Measurements from ENCODE around the gene IL23A. TPM values are rescaled to one million over a fixed set of nuclear protein-coding genes. Genes with fewer than 3 reads are reported as not detected.
"Not testable (repeated sequence)": the region's sequence is repeated elsewhere in the genome, so short reads cannot be mapped to it uniquely, and the experiment has no call there.

IL23A gene
- total RNA-seq, 1 donor from 2014 or later: not detected

DNA sequence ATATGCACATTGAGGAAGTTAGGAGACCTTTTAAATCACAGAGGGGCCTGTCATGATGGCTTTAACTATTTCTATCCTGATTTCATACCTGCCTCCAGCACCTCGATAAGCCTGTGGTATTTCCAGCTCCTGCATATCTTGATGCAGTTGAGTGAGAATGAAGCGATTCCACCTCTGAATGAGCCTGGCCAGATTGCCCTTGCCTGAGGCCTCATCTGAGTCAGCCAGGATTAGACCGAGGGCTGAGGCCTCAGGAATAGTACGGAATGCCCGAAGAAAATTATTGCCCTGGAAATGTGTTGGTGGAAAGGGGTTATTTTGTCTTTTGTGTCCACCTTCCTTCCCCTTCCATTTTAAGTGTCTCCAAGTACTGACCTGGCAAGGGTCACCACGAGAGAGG is 14.5 kb upstream of the IL23A start:
- DNase-seq (ENCODE audit: low spot score in 2 of 2): no peak
- FAIRE-seq: no peak

DNA sequence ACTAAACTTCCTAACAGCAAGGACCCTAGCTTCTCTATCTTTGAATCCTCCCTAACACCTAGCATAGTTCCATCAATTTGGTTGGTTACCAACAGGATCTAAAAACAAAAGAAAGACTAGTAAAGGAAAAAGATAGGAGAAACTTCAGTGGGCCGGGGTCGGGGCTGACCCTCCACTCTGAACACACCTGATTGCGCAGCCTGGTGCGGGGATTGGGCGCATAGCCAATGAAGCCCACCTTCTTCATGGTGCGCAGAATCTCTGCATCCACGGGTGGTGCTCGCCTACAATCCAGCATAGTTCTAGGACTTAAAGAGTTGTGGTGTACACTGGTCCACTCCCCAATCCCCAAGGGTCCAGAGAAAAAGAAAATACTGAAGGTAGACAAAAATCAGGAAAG is 12.6 kb upstream of the IL23A start:
- DNase-seq (ENCODE audit: low spot score in 2 of 2): no peak
- no peak for FAIRE-seq

DNA sequence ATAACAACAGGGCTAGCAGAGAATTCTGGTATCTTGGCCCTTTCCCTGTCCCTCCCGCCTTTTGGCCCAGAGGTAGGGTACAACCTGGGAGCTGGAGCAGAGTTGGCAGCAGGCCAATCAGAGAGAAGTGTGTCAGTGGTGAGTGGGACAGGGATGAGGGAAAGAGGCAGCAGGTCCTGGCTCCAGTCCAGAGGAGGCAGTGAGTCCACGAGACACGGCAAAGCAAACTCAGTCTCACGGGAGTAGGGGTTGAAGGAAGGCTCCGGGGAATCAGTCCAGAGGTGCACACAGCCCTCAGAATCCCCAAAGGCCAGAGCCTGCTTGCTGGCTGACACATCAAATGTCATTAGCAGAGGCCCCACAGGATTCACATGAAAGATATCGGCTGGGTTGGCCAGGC is 12.2 kb upstream of the IL23A start:
- DNase-seq (ENCODE audit: low spot score in 2 of 2) (no peak), FAIRE-seq (no peak)

DNA sequence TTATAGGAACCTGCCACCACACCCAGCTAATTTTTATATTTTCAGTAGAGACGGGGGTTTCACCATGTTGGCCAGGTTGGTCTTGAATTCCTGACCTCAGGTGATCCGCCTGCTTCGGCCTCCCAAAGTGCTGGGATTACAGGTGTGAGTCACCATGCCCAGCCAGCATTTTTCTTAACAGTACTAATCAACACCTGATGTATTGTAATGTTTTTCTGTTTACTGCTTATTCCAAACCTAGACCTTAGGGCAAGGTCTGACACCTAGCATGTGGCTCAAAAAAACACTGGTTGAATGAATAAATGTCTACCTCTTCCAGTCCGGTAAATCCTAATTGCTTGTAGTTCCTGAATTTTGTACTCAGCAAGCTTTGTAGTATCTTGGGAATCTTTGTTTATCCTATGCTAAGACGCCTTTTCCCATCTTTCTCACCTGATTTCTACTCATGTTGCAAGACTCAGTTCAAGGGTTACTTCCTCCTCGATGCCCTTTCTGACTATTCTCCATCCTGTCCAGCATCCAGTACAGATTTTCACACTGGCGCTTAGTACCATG is 7.7 kb upstream of the IL23A start:
- DNase-seq (ENCODE audit: low spot score in 2 of 2): no peak
- FAIRE-seq: no peak

DNA sequence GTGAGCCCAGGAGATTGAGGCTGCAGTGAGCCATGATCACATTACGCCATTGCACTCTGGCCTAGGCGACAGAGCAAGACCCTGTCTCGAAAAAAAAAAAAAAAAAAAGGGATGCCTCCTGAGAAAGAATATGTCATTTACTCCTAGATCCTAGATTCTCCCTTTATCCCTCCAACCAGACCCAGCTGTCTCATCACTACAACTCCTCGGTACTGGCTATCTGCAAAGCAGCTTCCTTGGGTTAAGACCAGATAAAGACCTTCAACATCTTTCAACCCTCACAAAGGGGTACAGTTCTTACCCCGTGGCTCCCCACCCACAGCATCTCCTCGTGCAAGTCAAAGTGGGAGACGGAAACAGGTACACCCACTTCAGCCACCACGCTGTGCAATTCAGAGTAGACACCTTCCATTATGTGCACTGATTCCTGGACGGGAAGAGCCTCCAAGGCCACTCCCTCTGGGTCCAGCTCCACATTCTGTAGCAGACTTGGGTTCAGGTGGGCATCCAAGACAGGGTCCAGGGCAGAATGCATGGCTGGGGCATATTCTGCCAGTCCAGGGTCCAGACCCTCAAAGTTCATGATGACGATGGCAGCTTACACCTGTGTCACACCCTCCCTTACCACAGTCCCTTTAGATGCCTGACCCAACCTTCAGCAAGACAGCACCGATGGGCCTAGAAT is 6.0 kb upstream of the IL23A start:
- FAIRE-seq (no peak), DNase-seq (ENCODE audit: low spot score in 2 of 2) (no peak)

DNA sequence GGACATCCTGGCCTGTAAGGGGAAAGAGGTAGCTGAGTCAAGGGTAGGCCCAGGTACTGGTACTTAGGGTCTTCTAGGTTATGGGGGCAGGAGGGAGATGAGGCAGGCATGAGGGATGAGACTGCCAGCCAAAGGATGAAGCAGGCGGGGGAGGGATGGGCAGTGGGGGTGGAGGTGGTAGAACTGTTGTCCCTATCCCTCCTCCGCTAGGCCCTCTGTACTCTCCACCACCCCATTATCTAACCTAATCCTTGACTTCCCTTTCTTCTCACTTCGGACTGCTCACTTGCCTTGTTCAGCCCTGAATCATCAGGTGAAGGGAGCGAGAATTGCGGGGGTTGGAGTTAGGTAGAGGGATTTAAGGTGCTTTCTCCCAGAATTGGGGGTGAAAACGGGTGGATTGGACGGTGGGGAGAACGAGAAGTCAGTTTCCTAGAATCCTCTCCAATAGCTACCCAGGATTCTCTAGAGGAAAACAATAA is 5.4 kb upstream of the IL23A start:
- DNase-seq (ENCODE audit: low spot score in 2 of 2) (no peak), FAIRE-seq (no peak)

DNA sequence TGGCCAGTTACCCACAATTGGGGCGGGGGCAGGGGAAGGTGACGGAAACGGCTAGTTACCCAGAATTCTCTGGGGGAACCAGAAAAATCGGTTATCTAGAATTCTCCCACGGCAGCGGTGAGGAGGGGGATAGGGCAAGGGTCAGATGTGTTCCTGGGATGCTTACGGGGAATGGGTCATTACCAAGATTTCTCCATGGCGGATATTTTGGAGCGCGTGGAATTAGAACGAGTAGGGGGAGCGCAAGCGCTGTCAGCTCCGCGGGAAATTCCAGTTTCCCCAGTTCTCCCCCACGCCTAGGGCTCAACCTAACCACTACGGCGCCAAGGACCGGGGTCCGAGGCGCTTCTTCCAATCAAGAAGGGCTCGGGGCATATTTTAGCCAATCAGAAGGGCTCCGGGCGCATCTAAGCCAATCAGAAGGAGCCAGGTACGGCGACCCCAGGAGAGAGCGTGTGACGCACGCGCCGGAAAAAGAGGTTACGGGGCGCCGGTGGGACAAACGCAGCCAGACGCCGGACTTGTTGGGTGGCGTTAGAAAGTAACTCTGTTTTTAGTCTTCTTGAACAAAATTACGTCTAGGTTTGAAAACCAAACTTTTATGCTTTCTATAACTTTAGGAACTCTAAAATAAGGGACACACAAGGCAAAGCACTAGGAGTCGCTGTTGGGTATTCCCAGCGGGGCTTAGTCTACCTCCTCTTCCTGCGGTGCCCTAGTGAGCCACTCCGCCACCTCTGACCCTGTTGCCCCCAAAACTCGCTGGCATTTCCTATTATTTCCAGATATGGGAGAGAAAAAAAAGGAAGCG is 4.8 kb upstream of the IL23A start, which contains the start of gene PAN2:
TSS of gene PAN2 (minus strand) at position 322 of the 811 bp plus-strand sequence. CDS start 906 bp downstream, outside the sequence.
- DNase-seq (ENCODE audit: low spot score in 2 of 2) (peak; percentile 78 to 94), FAIRE-seq (no peak)

DNA sequence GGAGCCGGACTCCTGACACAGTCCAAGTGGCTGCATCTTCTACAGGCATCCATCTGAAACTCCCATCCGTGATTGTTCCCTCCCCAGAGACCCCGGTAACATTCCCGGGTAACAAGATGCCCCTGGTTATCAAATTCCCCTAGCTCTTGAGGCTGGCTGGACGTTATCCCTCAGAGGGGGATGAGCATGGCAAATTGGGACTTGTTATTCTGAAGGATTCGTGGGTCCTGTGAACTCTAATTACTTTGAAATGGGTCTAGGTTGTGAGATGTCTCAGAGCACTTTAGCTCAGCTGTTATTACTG is 4.2 kb upstream of the IL23A start:
- no peak for FAIRE-seq
- no peak for DNase-seq (ENCODE audit: low spot score in 2 of 2)

DNA sequence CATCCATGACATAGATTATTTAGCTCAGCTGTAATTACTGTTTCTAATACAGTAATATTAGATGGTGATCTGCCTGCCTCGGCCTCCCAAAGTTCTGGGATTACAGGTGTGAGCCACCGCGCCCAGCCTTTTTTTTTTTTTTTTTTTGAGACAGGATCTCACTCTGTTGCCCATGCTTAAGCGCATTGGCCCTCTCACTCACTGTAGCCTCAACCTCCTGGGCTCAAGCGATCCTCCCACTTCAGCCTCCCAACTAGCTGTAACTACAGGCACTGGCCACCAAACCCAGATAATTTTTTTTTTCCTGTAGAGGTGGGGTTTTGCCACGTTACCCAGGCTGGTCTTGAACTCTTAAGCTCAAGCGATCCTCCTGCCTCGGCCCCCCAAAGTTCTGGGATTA is 3.2 kb upstream of the IL23A start:
- not testable (repeated sequence) for FAIRE-seq; DNase-seq (ENCODE audit: low spot score in 2 of 2)

DNA sequence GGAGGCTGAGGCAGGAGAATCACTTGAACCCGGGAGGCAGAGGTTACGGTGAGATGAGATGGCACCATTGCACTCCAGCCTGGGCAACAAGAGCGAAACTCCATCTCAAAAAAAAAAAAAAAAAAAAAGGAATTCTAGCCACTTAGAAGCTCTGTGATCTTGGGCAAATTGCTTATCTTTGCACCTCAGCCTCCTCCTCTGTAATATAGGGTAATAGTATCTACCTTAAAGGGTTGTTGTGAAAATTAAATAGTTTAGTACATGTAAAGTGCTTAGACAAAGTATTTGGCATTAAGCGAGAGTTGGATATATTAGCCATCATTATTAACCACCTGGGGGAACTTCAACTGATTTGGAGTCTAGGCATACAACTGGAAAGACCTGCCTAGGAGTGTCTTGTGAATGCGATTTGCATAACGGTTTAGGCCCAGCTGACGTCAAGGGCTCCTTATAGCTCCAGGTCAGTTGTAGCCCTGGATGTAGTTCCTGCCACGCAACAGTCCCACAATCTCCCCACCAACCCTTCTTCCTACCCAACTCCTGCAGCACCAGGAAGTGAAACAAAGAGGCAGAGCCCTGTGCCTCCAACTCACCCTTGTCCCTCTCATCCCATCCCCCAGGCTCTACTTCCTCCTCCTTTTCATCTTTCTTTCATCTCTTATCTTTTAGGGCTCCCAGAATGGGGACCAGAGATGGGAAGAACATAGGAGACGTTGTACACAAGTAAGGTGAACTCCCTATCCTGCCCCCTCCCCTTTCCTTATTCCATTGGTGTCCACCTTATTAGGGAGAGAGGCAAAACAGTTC is 2.1 kb upstream of the IL23A start:
- DNase-seq (ENCODE audit: low spot score in 2 of 2) (no peak), FAIRE-seq (no peak)

DNA sequence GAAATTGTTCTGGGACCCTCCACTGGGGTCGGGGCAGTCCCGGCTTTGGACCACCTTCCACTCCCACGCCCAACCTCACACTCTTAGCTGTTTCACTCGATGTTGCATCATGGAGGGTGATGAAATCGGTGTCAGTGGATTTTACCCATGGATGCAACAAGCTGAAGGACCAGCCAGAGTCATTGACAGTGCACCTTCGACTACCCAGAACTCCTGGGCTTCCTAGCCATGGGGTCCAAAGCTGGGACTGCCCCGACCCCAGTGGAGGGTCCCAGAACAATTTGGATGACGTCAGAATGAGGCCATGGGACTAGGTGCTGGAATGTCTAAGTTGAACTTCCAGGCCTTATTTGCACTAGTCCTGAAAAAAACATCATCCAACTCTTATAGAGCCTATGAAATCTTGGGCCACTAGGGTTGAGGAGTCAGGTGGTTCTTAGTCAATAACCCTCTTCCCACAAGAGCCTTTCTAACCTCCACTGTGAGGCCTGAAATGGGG is 882 bp upstream of the IL23A start:
- FAIRE-seq: no peak
- no peak for DNase-seq (ENCODE audit: low spot score in 2 of 2)

DNA sequence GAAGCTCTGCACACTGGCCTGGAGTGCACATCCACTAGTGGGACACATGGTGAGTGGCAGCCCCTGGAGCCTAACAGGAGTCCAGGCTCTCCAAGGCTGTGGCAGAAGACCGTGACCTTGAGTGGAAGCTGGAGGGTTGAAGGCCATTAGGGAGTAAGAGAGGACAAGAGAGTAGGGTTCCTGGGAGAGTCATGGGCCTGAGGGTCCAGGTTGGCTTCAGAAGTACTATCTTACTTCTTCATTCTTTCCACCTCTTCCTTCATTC is 406 bp downstream of the IL23A start:
- no peak for FAIRE-seq

DNA sequence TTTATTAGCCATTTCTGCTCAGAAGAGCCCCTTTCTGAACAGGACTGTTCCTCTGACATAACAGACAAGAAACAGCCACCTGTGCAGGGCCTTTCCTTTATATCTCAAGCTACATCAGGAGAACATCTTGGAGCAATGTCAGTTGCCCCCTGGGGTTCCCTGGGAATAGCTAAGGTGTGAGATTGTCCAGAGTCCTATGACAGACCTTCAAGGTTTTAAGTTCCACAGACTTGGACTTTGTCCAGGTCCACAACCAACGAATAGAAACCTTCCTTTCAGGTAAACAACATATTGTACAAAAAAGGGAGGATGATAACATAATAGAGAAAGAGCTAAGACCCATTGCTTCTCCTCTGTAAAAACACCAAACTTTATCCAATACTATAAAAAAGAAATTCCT is 2.9 kb downstream of the IL23A start:
- DNase-seq (ENCODE audit: low spot score in 2 of 2): no peak
- no peak for FAIRE-seq

More for the DNA sequence above, 406 bp downstream of the IL23A start:
- no peak for DNase-seq (ENCODE audit: low spot score in 2 of 2)

DNA sequence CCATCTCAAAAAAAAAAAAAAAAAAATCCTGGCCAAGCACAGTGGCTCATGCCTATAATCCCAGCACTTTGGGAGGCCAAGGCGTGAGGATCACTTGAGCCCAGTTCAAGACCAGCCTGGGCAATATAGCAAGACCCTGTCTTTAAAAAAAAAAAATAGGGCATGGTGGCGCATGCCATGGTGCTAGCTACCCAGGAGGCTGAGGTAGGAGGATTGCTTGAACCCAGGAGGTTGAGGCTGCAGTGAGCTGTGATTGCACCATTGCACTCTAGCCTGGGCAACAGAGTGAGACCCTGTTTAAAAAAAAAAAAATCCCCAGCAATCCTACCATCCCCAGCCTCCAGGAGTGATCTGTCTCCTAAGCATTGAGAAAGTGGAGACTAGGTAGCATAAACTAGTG is 3.6 kb downstream of the IL23A start:
- FAIRE-seq; DNase-seq (ENCODE audit: low spot score in 2 of 2): not testable (repeated sequence)

DNA sequence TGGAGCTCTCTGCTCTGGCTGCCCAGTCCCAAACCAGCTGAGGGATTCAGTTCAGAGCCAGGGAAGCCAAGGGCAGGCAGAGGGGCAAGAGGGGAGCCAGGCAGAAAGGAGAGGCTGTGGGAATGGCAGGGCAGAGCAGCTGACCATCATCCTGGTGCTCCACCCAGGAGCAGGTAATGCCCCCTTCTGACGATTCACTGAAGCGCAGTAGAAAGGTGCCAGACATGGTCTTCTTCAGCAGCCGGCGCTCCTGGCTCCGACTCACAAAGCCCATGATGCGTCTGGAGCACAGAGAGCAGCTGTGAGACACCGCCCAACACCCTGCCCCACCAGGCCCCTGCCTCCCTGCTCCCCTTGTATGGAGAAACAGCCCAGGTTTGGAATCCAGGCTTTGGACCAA is 8.0 kb downstream of the IL23A start:
- no peak for FAIRE-seq
- DNase-seq (ENCODE audit: low spot score in 2 of 2): no peak

DNA sequence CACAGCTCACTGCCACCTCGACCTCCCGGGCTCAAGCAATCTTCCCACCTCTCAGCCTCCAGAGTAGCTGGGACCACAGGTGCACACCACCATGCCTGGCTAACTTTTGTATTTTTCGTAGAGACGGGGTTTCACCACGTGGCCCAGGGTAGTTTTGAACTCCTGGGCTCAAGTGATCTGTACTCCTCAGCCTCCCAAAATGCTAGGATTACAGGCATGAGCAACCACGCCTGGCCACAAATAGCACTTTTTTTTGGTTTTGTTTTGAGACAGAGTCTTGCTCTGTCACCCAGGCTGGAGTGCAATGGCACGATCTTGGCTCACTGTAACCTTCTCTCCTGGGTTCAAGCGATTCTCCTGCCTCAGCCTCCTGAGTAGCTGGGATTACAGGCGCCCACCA is 8.6 kb downstream of the IL23A start:
- FAIRE-seq: not testable (repeated sequence)

DNA sequence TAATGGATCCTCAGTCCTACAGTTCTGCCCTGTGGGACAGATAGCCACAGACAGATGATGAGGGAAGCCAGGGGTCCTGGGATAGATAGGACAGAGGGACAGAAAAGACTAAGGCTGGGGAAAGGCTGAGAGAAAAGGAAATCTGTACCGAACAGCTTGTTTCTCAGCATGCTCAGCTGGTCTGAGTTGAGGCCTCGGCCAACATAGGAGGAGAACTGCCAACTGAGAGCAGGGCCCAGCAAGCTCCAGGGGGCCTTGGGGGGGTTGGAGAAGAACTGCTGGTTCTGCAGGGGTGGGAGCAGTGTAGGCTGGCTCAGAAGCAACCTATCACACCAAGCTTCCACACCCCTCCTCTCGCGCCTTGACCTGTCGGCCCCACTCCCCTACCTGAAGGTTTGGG is 10.1 kb downstream of the IL23A start:
- no peak for DNase-seq (ENCODE audit: low spot score in 2 of 2)
- no peak for FAIRE-seq

More for the DNA sequence above, 8.6 kb downstream of the IL23A start:
- not testable (repeated sequence) for DNase-seq (ENCODE audit: low spot score in 2 of 2)

DNA sequence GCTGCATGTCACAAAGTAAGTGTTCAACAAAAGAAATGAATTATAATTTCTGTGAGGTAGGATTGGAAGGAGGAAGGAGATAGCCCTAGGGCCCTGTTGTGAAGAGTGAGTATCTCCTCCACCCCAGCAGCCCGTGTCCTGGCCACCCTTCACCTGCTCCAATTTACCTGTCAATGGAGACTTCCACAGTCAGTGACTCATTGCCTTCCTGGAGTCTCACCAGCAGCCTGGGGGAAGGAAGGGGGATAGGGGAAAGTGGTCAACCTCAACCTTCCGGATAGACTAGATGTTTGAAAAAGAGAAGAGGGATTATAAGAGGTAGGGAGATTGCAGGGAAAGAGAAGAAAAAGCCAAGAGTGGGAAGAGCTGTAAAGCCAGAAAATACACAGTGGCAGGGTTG is 12.0 kb downstream of the IL23A start:
- no peak for FAIRE-seq

DNA sequence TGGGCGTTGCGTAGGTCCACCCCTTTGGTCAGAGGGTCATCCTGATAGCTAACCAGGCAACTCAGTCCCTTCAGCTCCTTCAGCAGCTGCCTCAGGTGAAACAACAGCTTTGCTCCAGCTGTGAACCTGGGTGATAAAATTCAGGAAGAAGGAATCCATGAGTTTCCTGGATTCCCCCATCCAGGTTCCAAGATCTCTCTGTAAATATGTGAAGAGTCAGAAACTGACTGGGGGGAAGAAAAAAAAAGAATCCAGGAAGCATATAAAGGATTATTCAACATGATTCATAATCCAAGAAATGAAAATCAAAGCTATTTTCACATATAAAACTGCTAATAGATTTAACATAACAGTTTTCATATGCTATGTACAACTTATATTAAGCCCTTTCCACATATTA is 12.6 kb downstream of the IL23A start:
- DNase-seq (ENCODE audit: low spot score in 2 of 2) (no peak), FAIRE-seq (no peak)

More for the DNA sequence above, 12.0 kb downstream of the IL23A start:
- no peak for DNase-seq (ENCODE audit: low spot score in 2 of 2)

DNA sequence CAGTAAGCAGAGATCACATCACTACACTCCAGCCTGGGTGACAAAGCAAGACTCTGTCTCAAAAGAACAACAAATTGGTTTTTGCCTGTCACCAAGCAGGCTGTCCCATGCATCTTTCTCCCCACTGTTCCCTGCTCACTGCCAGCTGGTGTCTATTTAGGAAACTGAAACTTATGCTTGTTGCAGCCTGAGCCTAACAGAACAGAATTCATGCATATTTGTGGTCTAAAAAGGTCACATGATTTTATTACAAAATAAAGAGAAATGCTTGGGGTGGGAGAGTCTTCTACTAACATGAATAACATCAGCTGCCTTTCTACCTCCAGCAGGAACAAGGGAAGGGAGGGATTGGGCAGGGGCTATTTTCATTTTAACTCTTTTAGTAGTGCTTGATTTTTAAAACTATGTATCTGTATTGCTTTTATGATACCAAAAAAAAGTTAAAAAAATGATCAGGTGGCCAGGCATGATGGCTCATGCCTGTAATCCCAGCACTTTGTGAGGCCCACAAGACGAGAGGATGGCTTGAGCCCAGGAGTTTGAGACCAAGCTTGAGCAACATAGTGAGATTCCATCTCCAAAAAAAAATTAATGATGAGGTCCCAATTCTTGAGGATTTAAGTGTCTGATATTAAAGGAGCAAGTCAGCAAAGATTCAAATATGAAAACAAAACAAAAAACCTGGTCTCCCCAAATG is 20.3 kb downstream of the IL23A start:
- DNase-seq (ENCODE audit: low spot score in 2 of 2) (no peak), FAIRE-seq (no peak)
